Ovary (tissue), 3 donors: ENCODE results near the gene TNFAIP8L1.

ENCODE experiments used
- EP300 ChIP-seq: sonication (generic); formaldehyde crosslinking; IDR thresholded peaks from one replicate; pipeline ENCODE4 v1.6.1; 2017; ENCODE audit warnings: antibody characterized with exemption
- POLR2A ChIP-seq: fragments of 450-650 bp; IDR thresholded peaks from one replicate; pipeline ENCODE4 v1.6.1; 2017; ENCODE audit warnings: antibody characterized with exemption, mild to moderate bottlenecking, moderate library complexity
- TF ChIP-seq, protein P1 (sequence below), 3 donors: fragments of 450-650 bp in 2 of 3; fragments of 200-600 bp in 1 of 3; IDR thresholded peaks; one replicate each; pipeline versions ENCODE4 v1.5.1 to v1.8.0; 2016 to 2022; ENCODE audit warnings: antibody characterized with exemption in 3 of 3, mild to moderate bottlenecking in 1 of 3
- donor health status: DM: no; HTN: no; CAD: no.

GRCh38 chr19:4692251-4693077 lies 53.1 kb downstream of the TNFAIP8L1 start:
- TF ChIP-seq, protein P1, sequence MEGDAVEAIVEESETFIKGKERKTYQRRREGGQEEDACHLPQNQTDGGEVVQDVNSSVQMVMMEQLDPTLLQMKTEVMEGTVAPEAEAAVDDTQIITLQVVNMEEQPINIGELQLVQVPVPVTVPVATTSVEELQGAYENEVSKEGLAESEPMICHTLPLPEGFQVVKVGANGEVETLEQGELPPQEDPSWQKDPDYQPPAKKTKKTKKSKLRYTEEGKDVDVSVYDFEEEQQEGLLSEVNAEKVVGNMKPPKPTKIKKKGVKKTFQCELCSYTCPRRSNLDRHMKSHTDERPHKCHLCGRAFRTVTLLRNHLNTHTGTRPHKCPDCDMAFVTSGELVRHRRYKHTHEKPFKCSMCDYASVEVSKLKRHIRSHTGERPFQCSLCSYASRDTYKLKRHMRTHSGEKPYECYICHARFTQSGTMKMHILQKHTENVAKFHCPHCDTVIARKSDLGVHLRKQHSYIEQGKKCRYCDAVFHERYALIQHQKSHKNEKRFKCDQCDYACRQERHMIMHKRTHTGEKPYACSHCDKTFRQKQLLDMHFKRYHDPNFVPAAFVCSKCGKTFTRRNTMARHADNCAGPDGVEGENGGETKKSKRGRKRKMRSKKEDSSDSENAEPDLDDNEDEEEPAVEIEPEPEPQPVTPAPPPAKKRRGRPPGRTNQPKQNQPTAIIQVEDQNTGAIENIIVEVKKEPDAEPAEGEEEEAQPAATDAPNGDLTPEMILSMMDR (IDR thresholded peaks at IDR 0.05): no peak
- TF ChIP-seq EP300: no peak
- no peak for TF ChIP-seq POLR2A
